H1 (cell line): ENCODE data around the gene CCL26. TPM values are rescaled to one million over a fixed set of nuclear protein-coding genes. Genes with fewer than 3 reads are reported as not detected.

Source experiments
- CREB1 ChIP-seq: IDR thresholded peaks from 2 replicates; pipeline ENCODE4 v1.6.1; 2012; ENCODE audit warnings: inconsistent platforms
- EGR1 ChIP-seq: IDR thresholded peaks from 2 replicates; pipeline ENCODE4 v1.6.1; 2011; ENCODE audit warnings: low read depth, low read length, borderline replicate concordance
- JUND ChIP-seq: IDR thresholded peaks from 2 replicates; pipeline ENCODE4 v1.6.1; 2011; ENCODE audit warnings: mild to moderate bottlenecking, improper control_type of control experiment, low read length
- MAFK ChIP-seq: IDR thresholded peaks from 2 replicates; pipeline ENCODE4 v1.6.1; 2012; ENCODE audit warnings: low read depth, mild to moderate bottlenecking, improper control_type of control experiment, low read length
- NRF1 ChIP-seq: IDR thresholded peaks from 2 replicates; pipeline ENCODE4 v1.6.1; 2011; ENCODE audit warnings: mild to moderate bottlenecking, low read depth, low read length, improper control_type of control experiment
- RNF2 ChIP-seq: fragments of 200-900, 300-1000 bp; sonication (generic); IDR thresholded peaks from 2 replicates; pipeline ENCODE4 v1.7.1; 2016; ENCODE audit warnings: borderline replicate concordance, low read depth, mild to moderate bottlenecking, antibody characterized with exemption, low read length; ENCODE audit not compliant: poor library complexity, severe bottlenecking; ENCODE audit errors: missing control alignments
- polyA plus RNA-seq, 7 experiments: library from polyadenylated mRNA; depleted of rRNA in 3 of 7; stranded (reverse) in 5 of 7; unstranded in 2 of 7; fragments of >200 nt in 5 of 7; fragments of 200-250 nt in 2 of 7; gene quantifications; 1 replicate in 5 of 7; 2 replicates in 1 of 7; 4 replicates in 1 of 7; pipeline versions ENCODE4 v1.2.1 to v1.2.3, GENCODE V29; 2011 to 2013; ENCODE audit warnings: missing spikeins in 2 of 7, mixed read lengths in 2 of 7
- total RNA-seq: library from RNA; stranded (reverse); fragmentation: NEBNext Ultra II Directional; extraction: Animal tissue kit (Norgen Biotek cat#: 25700); gene quantifications from 2 replicates; pipeline ENCODE4 v1.2.1, GENCODE V29; 2021
- TF ChIP-seq, protein P1 (sequence below): fragments of 300-600 bp; sonication (generic); IDR thresholded peaks from 2 replicates; pipeline ENCODE4 v1.7.1; 2012; ENCODE audit warnings: low read length, moderate library complexity, mild to moderate bottlenecking, inconsistent platforms; ENCODE audit not compliant: insufficient replicate concordance

CCL26 gene
- total and polyA plus RNA-seq, 2 of the 8 experiments (the other 6 are each of a cell fraction or from before 2014, with no cell fraction given): 8.7 to 14.9 TPM

DNA sequence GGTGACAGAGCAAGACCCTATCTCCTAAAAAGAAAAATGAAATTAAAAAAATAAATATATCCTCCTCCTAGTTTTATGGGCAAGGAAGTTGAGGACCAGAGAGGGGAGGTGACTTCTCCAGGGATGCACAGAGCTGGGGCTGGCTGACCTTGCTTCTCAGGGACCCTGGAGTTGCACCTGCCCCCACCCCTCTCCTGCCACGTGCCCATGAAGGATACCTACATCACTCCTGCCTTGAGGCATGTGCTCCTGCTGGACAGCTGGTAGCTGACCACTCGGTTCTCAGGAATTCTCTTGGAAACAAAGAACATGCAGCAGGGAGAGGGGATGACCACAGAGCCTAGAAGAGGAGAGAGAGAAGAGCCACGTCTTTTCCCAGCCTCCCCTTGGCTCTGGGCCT is 41.1 kb upstream of the CCL26 start (continued):
- TF ChIP-seq, protein P1, sequence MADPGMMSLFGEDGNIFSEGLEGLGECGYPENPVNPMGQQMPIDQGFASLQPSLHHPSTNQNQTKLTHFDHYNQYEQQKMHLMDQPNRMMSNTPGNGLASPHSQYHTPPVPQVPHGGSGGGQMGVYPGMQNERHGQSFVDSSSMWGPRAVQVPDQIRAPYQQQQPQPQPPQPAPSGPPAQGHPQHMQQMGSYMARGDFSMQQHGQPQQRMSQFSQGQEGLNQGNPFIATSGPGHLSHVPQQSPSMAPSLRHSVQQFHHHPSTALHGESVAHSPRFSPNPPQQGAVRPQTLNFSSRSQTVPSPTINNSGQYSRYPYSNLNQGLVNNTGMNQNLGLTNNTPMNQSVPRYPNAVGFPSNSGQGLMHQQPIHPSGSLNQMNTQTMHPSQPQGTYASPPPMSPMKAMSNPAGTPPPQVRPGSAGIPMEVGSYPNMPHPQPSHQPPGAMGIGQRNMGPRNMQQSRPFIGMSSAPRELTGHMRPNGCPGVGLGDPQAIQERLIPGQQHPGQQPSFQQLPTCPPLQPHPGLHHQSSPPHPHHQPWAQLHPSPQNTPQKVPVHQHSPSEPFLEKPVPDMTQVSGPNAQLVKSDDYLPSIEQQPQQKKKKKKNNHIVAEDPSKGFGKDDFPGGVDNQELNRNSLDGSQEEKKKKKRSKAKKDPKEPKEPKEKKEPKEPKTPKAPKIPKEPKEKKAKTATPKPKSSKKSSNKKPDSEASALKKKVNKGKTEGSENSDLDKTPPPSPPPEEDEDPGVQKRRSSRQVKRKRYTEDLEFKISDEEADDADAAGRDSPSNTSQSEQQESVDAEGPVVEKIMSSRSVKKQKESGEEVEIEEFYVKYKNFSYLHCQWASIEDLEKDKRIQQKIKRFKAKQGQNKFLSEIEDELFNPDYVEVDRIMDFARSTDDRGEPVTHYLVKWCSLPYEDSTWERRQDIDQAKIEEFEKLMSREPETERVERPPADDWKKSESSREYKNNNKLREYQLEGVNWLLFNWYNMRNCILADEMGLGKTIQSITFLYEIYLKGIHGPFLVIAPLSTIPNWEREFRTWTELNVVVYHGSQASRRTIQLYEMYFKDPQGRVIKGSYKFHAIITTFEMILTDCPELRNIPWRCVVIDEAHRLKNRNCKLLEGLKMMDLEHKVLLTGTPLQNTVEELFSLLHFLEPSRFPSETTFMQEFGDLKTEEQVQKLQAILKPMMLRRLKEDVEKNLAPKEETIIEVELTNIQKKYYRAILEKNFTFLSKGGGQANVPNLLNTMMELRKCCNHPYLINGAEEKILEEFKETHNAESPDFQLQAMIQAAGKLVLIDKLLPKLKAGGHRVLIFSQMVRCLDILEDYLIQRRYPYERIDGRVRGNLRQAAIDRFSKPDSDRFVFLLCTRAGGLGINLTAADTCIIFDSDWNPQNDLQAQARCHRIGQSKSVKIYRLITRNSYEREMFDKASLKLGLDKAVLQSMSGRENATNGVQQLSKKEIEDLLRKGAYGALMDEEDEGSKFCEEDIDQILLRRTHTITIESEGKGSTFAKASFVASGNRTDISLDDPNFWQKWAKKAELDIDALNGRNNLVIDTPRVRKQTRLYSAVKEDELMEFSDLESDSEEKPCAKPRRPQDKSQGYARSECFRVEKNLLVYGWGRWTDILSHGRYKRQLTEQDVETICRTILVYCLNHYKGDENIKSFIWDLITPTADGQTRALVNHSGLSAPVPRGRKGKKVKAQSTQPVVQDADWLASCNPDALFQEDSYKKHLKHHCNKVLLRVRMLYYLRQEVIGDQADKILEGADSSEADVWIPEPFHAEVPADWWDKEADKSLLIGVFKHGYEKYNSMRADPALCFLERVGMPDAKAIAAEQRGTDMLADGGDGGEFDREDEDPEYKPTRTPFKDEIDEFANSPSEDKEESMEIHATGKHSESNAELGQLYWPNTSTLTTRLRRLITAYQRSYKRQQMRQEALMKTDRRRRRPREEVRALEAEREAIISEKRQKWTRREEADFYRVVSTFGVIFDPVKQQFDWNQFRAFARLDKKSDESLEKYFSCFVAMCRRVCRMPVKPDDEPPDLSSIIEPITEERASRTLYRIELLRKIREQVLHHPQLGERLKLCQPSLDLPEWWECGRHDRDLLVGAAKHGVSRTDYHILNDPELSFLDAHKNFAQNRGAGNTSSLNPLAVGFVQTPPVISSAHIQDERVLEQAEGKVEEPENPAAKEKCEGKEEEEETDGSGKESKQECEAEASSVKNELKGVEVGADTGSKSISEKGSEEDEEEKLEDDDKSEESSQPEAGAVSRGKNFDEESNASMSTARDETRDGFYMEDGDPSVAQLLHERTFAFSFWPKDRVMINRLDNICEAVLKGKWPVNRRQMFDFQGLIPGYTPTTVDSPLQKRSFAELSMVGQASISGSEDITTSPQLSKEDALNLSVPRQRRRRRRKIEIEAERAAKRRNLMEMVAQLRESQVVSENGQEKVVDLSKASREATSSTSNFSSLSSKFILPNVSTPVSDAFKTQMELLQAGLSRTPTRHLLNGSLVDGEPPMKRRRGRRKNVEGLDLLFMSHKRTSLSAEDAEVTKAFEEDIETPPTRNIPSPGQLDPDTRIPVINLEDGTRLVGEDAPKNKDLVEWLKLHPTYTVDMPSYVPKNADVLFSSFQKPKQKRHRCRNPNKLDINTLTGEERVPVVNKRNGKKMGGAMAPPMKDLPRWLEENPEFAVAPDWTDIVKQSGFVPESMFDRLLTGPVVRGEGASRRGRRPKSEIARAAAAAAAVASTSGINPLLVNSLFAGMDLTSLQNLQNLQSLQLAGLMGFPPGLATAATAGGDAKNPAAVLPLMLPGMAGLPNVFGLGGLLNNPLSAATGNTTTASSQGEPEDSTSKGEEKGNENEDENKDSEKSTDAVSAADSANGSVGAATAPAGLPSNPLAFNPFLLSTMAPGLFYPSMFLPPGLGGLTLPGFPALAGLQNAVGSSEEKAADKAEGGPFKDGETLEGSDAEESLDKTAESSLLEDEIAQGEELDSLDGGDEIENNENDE: no peak
- TF ChIP-seq RNF2 (no peak), MAFK (no peak), NRF1 (no peak), JUND (no peak), EGR1 (no peak), CREB1 (no peak)
